ENCODE measurements around the gene HPS6. TPM values are rescaled to one million over a fixed set of nuclear protein-coding genes. Genes with fewer than 3 reads are reported as not detected.

Gene HPS6
- total and polyA plus RNA-seq, 5 experiments from 2014 or later: 14.6 to 22.0 (median 21.2) TPM

- Mint-ChIP-seq H3K9me3 (no peaks in the 10 kb centered on the region), H3K4me3 (no peak overlapping the region), H3K4me1 (peaks cover 10 to 19% (median 15%) of the 10 kb centered on the region in 4 donors), H3K27me3 (no peaks in the 10 kb centered on the region), H3K27ac (peak overlapping the region in 4 of 10 donors; percentile 7 to 42 (median 16)), H3K36me3 (peaks cover 0 to 4% (median 0%) of the 10 kb centered on the region in 3 donors)
- POLR2A ChIA-PET: interaction anchor here (1.0 kb wide), 1 partner anchor 42 kb away, joined by 3 read pairs; no protein-coding TSS in a partner anchor
- DNase-seq (peak; percentile 57 to 90 (median 74)), ATAC-seq (peak; percentile 96 to 99)
Observed at GRCh38 chr10:102072673-102073527, 7.8 kb downstream of the HPS6 start.

- H3K27ac Mint-ChIP-seq: no peak overlapping the region
- POLR2A ChIA-PET: interaction anchor here (0.6 to 0.7 kb wide), 4 partner anchors 14 to 626 kb away, joined by 3 to 6 read pairs (median 3); no protein-coding TSS in a partner anchor
- no peak overlapping the region for H3K4me3 Mint-ChIP-seq
- ATAC-seq (no peak), DNase-seq (no peak)
- no peaks in the 10 kb centered on the region for H3K27me3 Mint-ChIP-seq
- no peaks in the 10 kb centered on the region for H3K9me3 Mint-ChIP-seq
- peaks cover 0 to 5% (median 0%) of the 10 kb centered on the region in 3 donors for H3K36me3 Mint-ChIP-seq
- H3K4me1 Mint-ChIP-seq: peaks cover 0 to 3% (median 0%) of the 10 kb centered on the region in 4 donors
Observed at GRCh38 chr10:102083541-102083940, 18.4 kb downstream of the HPS6 start.

GRCh38 chr10:102085336-102085735, 20.2 kb downstream of the HPS6 start:
- H3K9me3 Mint-ChIP-seq: no peaks in the 10 kb centered on the region
- H3K27me3 Mint-ChIP-seq: no peaks in the 10 kb centered on the region
- ATAC-seq (no peak), DNase-seq (no peak)
- peaks cover 0 to 4% (median 0%) of the 10 kb centered on the region in 4 donors for H3K4me1 Mint-ChIP-seq
- POLR2A ChIA-PET: no interaction called here
- H3K27ac Mint-ChIP-seq: no peak overlapping the region
- H3K36me3 Mint-ChIP-seq: peaks cover 0 to 5% (median 3%) of the 10 kb centered on the region in 3 donors
- no peak overlapping the region for H3K4me3 Mint-ChIP-seq

- no peaks in the 10 kb centered on the region for H3K9me3 Mint-ChIP-seq
- no peak overlapping the region for H3K27ac Mint-ChIP-seq
- ATAC-seq (no peak), DNase-seq (no peak)
- H3K27me3 Mint-ChIP-seq: no peaks in the 10 kb centered on the region
- peaks cover 0 to 6% (median 0%) of the 10 kb centered on the region in 4 donors for H3K4me1 Mint-ChIP-seq
- POLR2A ChIA-PET: no interaction called here
- H3K4me3 Mint-ChIP-seq: no peak overlapping the region
- peaks cover 0 to 5% (median 3%) of the 10 kb centered on the region in 3 donors for H3K36me3 Mint-ChIP-seq
Observed at GRCh38 chr10:102086196-102086595, 21.0 kb downstream of the HPS6 start.

- DNase-seq: no peak
- ATAC-seq: no peak
- peaks cover 0 to 3% (median 3%) of the 10 kb centered on the region in 3 donors for H3K36me3 Mint-ChIP-seq
- H3K27ac Mint-ChIP-seq: no peak overlapping the region
- H3K4me3 Mint-ChIP-seq: no peak overlapping the region
- no peaks in the 10 kb centered on the region for H3K27me3 Mint-ChIP-seq
- POLR2A ChIA-PET: no interaction called here
- no peaks in the 10 kb centered on the region for H3K9me3 Mint-ChIP-seq
- H3K4me1 Mint-ChIP-seq: peaks cover 0 to 6% (median 0%) of the 10 kb centered on the region in 4 donors
Observed at GRCh38 chr10:102090772-102091171, 25.6 kb downstream of the HPS6 start.

GRCh38 chr10:102096449-102096848, 31.3 kb downstream of the HPS6 start:
- no peak for ATAC-seq
- POLR2A ChIA-PET: no interaction called here
- Mint-ChIP-seq H3K9me3 (no peaks in the 10 kb centered on the region), H3K4me1 (no peaks in the 10 kb centered on the region), H3K4me3 (no peak overlapping the region), H3K27ac (no peak overlapping the region), H3K36me3 (peaks cover 0 to 12% (median 3%) of the 10 kb centered on the region in 3 donors), H3K27me3 (no peaks in the 10 kb centered on the region)
- DNase-seq: no peak

- Mint-ChIP-seq H3K27ac (no peak overlapping the region), H3K4me1 (peaks cover 11 to 20% (median 19%) of the 10 kb centered on the region in 4 donors), H3K36me3 (peaks cover 0 to 21% (median 3%) of the 10 kb centered on the region in 3 donors), H3K9me3 (no peaks in the 10 kb centered on the region), H3K4me3 (no peak overlapping the region), H3K27me3 (no peaks in the 10 kb centered on the region)
- no peak for DNase-seq
- ATAC-seq: no peak
- POLR2A ChIA-PET: interaction anchor here (1.6 kb wide), 1 partner anchor 12 kb away, joined by 4 read pairs; no protein-coding TSS in a partner anchor
Observed at GRCh38 chr10:102101152-102101551, 36.0 kb downstream of the HPS6 start.

- Mint-ChIP-seq H3K27me3 (no peaks in the 10 kb centered on the region), H3K27ac (peak overlapping the region in 1 of 10 donors; percentile 43), H3K4me1 (peaks cover 14 to 22% (median 21%) of the 10 kb centered on the region in 4 donors), H3K4me3 (no peak overlapping the region), H3K9me3 (no peaks in the 10 kb centered on the region), H3K36me3 (peaks cover 0 to 30% (median 3%) of the 10 kb centered on the region in 3 donors)
- no peak for ATAC-seq
- DNase-seq: no peak
- POLR2A ChIA-PET: interaction anchor here (1.6 to 2.4 kb wide), 2 partner anchors 10 to 12 kb away, joined by 4 to 10 read pairs; no protein-coding TSS in a partner anchor
Observed at GRCh38 chr10:102102421-102102820, 37.3 kb downstream of the HPS6 start.

- Mint-ChIP-seq H3K36me3 (peaks cover 0 to 57% (median 12%) of the 10 kb centered on the region in 3 donors), H3K4me3 (no peak overlapping the region), H3K27me3 (no peaks in the 10 kb centered on the region), H3K4me1 (peaks cover 22 to 37% (median 30%) of the 10 kb centered on the region in 4 donors), H3K9me3 (no peaks in the 10 kb centered on the region), H3K27ac (peak overlapping the region in 1 of 10 donors; percentile 33)
- POLR2A ChIA-PET: interaction anchor here (0.6 kb wide), 1 partner anchor 28 kb away, joined by 3 read pairs; no protein-coding TSS in a partner anchor
- ATAC-seq (no peak), DNase-seq (no peak)
Observed at GRCh38 chr10:102106998-102107397, 41.8 kb downstream of the HPS6 start.

GRCh38 chr10:102109166-102110116, 44.3 kb downstream of the HPS6 start:
- Mint-ChIP-seq H3K9me3 (no peaks in the 10 kb centered on the region), H3K4me1 (peaks cover 27 to 50% (median 44%) of the 10 kb centered on the region in 4 donors), H3K27me3 (no peaks in the 10 kb centered on the region), H3K36me3 (peaks cover 0 to 53% (median 12%) of the 10 kb centered on the region in 3 donors), H3K27ac (peak overlapping the region in 8 of 10 donors; percentile 5 to 81 (median 36)), H3K4me3 (no peak overlapping the region)
- ATAC-seq (no peak), DNase-seq (no peak)
- POLR2A ChIA-PET: interaction anchor here (1.0 kb wide), 1 partner anchor 11 kb away, joined by 3 read pairs; the partner anchor contains the start of gene LDB1

- POLR2A ChIA-PET: interaction anchor here (0.6 to 1.4 kb wide), 3 partner anchors 9 to 13 kb away, joined by 3 to 4 read pairs (median 3); partner anchors contain the start of gene LDB1
- no peak for ATAC-seq
- peak overlapping the region in 1 of 10 donors; percentile 16 for H3K4me3 Mint-ChIP-seq
- H3K4me1 Mint-ChIP-seq: peaks cover 20 to 54% (median 43%) of the 10 kb centered on the region in 4 donors
- peak overlapping the region in 4 of 10 donors; percentile 40 to 67 (median 62) for H3K27ac Mint-ChIP-seq
- no peaks in the 10 kb centered on the region for H3K27me3 Mint-ChIP-seq
- H3K36me3 Mint-ChIP-seq: peaks cover 0 to 51% (median 12%) of the 10 kb centered on the region in 3 donors
- no peak for DNase-seq
- H3K9me3 Mint-ChIP-seq: no peaks in the 10 kb centered on the region
Observed at GRCh38 chr10:102111276-102111675, 46.1 kb downstream of the HPS6 start.
